SK-N-MC (cell line): ENCODE results near the gene ACTA2.

Experiments
- EZH2 ChIP-seq: fragments of 200-600 bp; sonication (generic); IDR thresholded peaks from one replicate; pipeline ENCODE4 v1.6.1; 2017; ENCODE audit warnings: antibody characterized with exemption
- POLR2AphosphoS5 ChIP-seq: IDR thresholded peaks from 2 replicates; pipeline ENCODE4 v1.6.1; 2012; ENCODE audit warnings: mild to moderate bottlenecking, low read depth, low read length, borderline replicate concordance

GRCh38 chr10:88892222-88892967 is 60.2 kb downstream of the ACTA2 start:
- TF ChIP-seq EZH2 (no peak), POLR2AphosphoS5 (no peak)
